ACC112 (cell line): Measurements from ENCODE around the gene FAM20C.

Source experiments
- H2AFZ ChIP-seq: fragments of 200-600 bp; sonication (generic); one replicate; pipeline ENCODE4 v1.6.0; 2017; ENCODE audit warnings: antibody characterized with exemption, low read length; ENCODE audit not compliant: unreplicated experiment
- H3K27ac ChIP-seq: fragments of 200-600 bp; sonication (generic); 2 replicates; pipeline ENCODE4 v1.5.1; 2014; ENCODE audit warnings: low read depth, mild to moderate bottlenecking, antibody characterized with exemption, low read length, moderate library complexity
- H3K27me3 ChIP-seq: fragments of 200-600 bp; sonication (generic); 2 replicates; pipeline ENCODE4 v1.6.1; 2014; ENCODE audit warnings: mild to moderate bottlenecking, antibody characterized with exemption, low read length, moderate library complexity, mixed read lengths; ENCODE audit not compliant: insufficient read depth
- H3K36me3 ChIP-seq: fragments of 200-600 bp; sonication (generic); 2 replicates; pipeline ENCODE4 v1.6.1; 2016; ENCODE audit warnings: mild to moderate bottlenecking, antibody characterized with exemption, low read length, moderate library complexity, mixed read lengths; ENCODE audit not compliant: insufficient read depth
- H3K4me1 ChIP-seq: fragments of 200-600 bp; sonication (generic); one replicate; pipeline ENCODE4 v1.6.1; 2016; ENCODE audit warnings: low read length, mixed read lengths; ENCODE audit not compliant: insufficient read depth, unreplicated experiment, control insufficient read depth
- H3K4me3 ChIP-seq: fragments of 200-600 bp; sonication (generic); 2 replicates; pipeline ENCODE4 v1.5.1; 2014; ENCODE audit warnings: mild to moderate bottlenecking, low read depth, low read length
- H3K79me2 ChIP-seq: fragments of 200-600 bp; sonication (generic); one replicate; pipeline ENCODE4 v1.6.0; 2016; ENCODE audit warnings: low read length; ENCODE audit not compliant: control insufficient read depth, unreplicated experiment, insufficient read depth

The FAM20C gene

GRCh38 chr7:255721-256361, 63.5 kb downstream of the FAM20C start:
- Histone ChIP-seq H3K27ac (no peak overlapping the region), H2AFZ (no peak overlapping the region), H3K79me2 (no peaks in the 10 kb centered on the region), H3K27me3 (no peaks in the 10 kb centered on the region), H3K4me3 (no peak overlapping the region), H3K36me3 (peaks cover 91% of the 10 kb centered on the region), H3K4me1 (no peaks in the 10 kb centered on the region)

GRCh38 chr7:256461-256940, 64.1 kb downstream of the FAM20C start:
- Histone ChIP-seq H3K27me3 (no peaks in the 10 kb centered on the region), H3K79me2 (no peaks in the 10 kb centered on the region), H3K27ac (no peak overlapping the region), H2AFZ (no peak overlapping the region), H3K4me1 (no peaks in the 10 kb centered on the region), H3K4me3 (no peak overlapping the region), H3K36me3 (peaks cover 91% of the 10 kb centered on the region)

GRCh38 chr7:256981-257646, 64.7 kb downstream of the FAM20C start:
- Histone ChIP-seq H3K4me3 (no peak overlapping the region), H3K79me2 (no peaks in the 10 kb centered on the region), H3K4me1 (no peaks in the 10 kb centered on the region), H3K36me3 (peaks cover 91% of the 10 kb centered on the region), H3K27me3 (no peaks in the 10 kb centered on the region), H3K27ac (no peak overlapping the region), H2AFZ (no peak overlapping the region)

GRCh38 chr7:257647-257992, 65.2 kb downstream of the FAM20C start:
- H3K4me3 ChIP-seq: no peak overlapping the region
- peaks cover 86% of the 10 kb centered on the region for H3K36me3 ChIP-seq
- no peak overlapping the region for H3K27ac ChIP-seq
- H3K79me2 ChIP-seq: no peaks in the 10 kb centered on the region
- no peaks in the 10 kb centered on the region for H3K27me3 ChIP-seq
- H3K4me1 ChIP-seq: no peaks in the 10 kb centered on the region
- no peak overlapping the region for H2AFZ ChIP-seq

- Histone ChIP-seq H3K4me3 (no peak overlapping the region), H3K36me3 (peaks cover 77% of the 10 kb centered on the region), H3K4me1 (no peaks in the 10 kb centered on the region), H3K27ac (no peak overlapping the region), H2AFZ (no peak overlapping the region), H3K79me2 (no peaks in the 10 kb centered on the region), H3K27me3 (no peaks in the 10 kb centered on the region)
Observed at GRCh38 chr7:258476-259190, 66.3 kb downstream of the FAM20C start.

- Histone ChIP-seq H3K27me3 (no peaks in the 10 kb centered on the region), H3K79me2 (no peaks in the 10 kb centered on the region), H3K27ac (no peak overlapping the region), H3K4me1 (no peaks in the 10 kb centered on the region), H3K36me3 (peaks cover 75% of the 10 kb centered on the region), H2AFZ (no peak overlapping the region), H3K4me3 (no peak overlapping the region)
Observed at GRCh38 chr7:259191-259505, 66.8 kb downstream of the FAM20C start.

GRCh38 chr7:259751-260405, 67.5 kb downstream of the FAM20C start:
- Histone ChIP-seq H2AFZ (no peak overlapping the region), H3K27me3 (no peaks in the 10 kb centered on the region), H3K4me3 (no peak overlapping the region), H3K79me2 (no peaks in the 10 kb centered on the region), H3K4me1 (no peaks in the 10 kb centered on the region), H3K36me3 (peaks cover 68% of the 10 kb centered on the region), H3K27ac (no peak overlapping the region)

GRCh38 chr7:260441-261281, 68.3 kb downstream of the FAM20C start:
- Histone ChIP-seq H3K27ac (no peak overlapping the region), H3K79me2 (no peaks in the 10 kb centered on the region), H2AFZ (no peak overlapping the region), H3K4me3 (no peak overlapping the region), H3K36me3 (peaks cover 60% of the 10 kb centered on the region), H3K27me3 (no peaks in the 10 kb centered on the region), H3K4me1 (no peaks in the 10 kb centered on the region)

GRCh38 chr7:261341-262250, 69.2 kb downstream of the FAM20C start:
- Histone ChIP-seq H3K4me3 (no peak overlapping the region), H3K27ac (no peak overlapping the region), H3K79me2 (no peaks in the 10 kb centered on the region), H3K36me3 (peaks cover 51% of the 10 kb centered on the region), H3K27me3 (no peaks in the 10 kb centered on the region), H3K4me1 (no peaks in the 10 kb centered on the region), H2AFZ (no peak overlapping the region)
